Ascending aorta (tissue), 2 donors: ENCODE data around the gene ZNF280A. TPM values are rescaled to one million over a fixed set of nuclear protein-coding genes. Genes with fewer than 3 reads are reported as not detected.
"Not testable (repeated sequence)": the region's sequence is repeated elsewhere in the genome, so short reads cannot be mapped to it uniquely, and the experiment has no call there.

Source experiments
- DNase-seq, 2 donors: peaks; one replicate each; pipeline ENCODE4 v3.0.0-alpha.2; 2019; ENCODE audit warnings: low spot score in 2 of 2
- H3K27ac ChIP-seq, 2 donors: fragments of 200-600 bp; sonication (generic); one replicate each; pipeline ENCODE4 v1.5.1; 2016 to 2017; ENCODE audit warnings: mild to moderate bottlenecking in 1 of 2
- H3K27me3 ChIP-seq: fragments of 200-600 bp; sonication (generic); one replicate; pipeline ENCODE4 v1.5.1; 2017
- H3K36me3 ChIP-seq, 2 donors: fragments of 200-600 bp; sonication (generic); one replicate each; pipeline ENCODE4 v1.5.1; 2016
- H3K4me1 ChIP-seq, 2 donors: fragments of 200-600 bp; sonication (generic); one replicate each; pipeline ENCODE4 v1.5.1; 2016 to 2017; ENCODE audit warnings: mild to moderate bottlenecking in 1 of 2
- H3K4me3 ChIP-seq, 2 donors: fragments of 200-600 bp; sonication (generic); one replicate each; pipeline ENCODE4 v1.5.1; 2016 to 2017; ENCODE audit warnings: mild to moderate bottlenecking in 1 of 2
- H3K9me3 ChIP-seq, 2 donors: fragments of 200-600 bp; sonication (generic); one replicate each; pipeline ENCODE4 v1.5.1; 2016
- intact Hi-C: fragments of 100-400 bp; cut with DNase I; formaldehyde crosslinking; loops from one replicate; pipeline ENCODE4 v1.15.1; 2023
- total RNA-seq: library from RNA; depleted of rRNA; stranded (reverse); fragments of >200 nt; gene quantifications from one replicate; pipeline ENCODE4 v1.1.0, GENCODE V29; 2016
- TF ChIP-seq, protein P1 (sequence below), 3 experiments: fragments of 200-600 bp in 2 of 3; fragments of 450-650 bp in 1 of 3; sonication (generic) in 2 of 3; IDR thresholded peaks; one replicate each; pipeline ENCODE4 v1.5.1; 2016 to 2019; ENCODE audit warnings: antibody characterized with exemption in 3 of 3, mild to moderate bottlenecking in 1 of 3, moderate library complexity in 1 of 3

The ZNF280A gene
- total RNA-seq, 1 donor from 2014 or later: not detected

DNA sequence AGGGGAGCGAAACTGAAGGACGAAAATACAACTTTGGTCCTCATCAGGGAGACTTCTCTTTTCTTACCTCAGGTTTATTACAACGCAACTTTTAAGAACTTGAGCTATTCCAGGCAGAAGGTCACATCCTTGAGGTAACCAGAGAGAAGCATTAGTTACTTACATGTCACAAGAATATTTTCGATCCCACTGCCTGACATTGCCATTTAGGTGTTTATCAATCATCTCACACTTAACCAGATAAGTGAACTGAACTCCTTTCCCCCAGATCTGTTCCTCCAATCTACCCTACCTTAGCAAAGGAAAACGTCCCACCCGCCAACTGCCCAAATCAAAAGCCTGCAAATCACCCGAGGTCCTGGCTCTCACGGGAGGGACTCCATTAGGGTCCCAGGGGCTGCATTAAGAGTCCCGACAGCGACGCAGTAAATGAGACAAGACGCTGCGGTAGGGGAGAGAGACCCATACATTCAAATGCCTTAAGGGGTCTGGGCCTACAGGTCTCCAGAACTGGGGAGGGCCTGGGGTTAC, 12.3 kb downstream of the ZNF280A start:
- Histone ChIP-seq H3K9me3 (peaks cover 5 to 9% of the 10 kb centered on the region in 2 donors), H3K36me3 (no peaks in the 10 kb centered on the region), H3K4me3 (peak overlapping the region; percentile 37 to 47), H3K27ac (no peak overlapping the region), H3K4me1 (no peaks in the 10 kb centered on the region), H3K27me3 (no peaks in the 10 kb centered on the region)
- TF ChIP-seq, protein P1, sequence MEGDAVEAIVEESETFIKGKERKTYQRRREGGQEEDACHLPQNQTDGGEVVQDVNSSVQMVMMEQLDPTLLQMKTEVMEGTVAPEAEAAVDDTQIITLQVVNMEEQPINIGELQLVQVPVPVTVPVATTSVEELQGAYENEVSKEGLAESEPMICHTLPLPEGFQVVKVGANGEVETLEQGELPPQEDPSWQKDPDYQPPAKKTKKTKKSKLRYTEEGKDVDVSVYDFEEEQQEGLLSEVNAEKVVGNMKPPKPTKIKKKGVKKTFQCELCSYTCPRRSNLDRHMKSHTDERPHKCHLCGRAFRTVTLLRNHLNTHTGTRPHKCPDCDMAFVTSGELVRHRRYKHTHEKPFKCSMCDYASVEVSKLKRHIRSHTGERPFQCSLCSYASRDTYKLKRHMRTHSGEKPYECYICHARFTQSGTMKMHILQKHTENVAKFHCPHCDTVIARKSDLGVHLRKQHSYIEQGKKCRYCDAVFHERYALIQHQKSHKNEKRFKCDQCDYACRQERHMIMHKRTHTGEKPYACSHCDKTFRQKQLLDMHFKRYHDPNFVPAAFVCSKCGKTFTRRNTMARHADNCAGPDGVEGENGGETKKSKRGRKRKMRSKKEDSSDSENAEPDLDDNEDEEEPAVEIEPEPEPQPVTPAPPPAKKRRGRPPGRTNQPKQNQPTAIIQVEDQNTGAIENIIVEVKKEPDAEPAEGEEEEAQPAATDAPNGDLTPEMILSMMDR (IDR thresholded peaks at IDR 0.05): no peak
- intact Hi-C loops: no loop called here
- no peak for DNase-seq

DNA sequence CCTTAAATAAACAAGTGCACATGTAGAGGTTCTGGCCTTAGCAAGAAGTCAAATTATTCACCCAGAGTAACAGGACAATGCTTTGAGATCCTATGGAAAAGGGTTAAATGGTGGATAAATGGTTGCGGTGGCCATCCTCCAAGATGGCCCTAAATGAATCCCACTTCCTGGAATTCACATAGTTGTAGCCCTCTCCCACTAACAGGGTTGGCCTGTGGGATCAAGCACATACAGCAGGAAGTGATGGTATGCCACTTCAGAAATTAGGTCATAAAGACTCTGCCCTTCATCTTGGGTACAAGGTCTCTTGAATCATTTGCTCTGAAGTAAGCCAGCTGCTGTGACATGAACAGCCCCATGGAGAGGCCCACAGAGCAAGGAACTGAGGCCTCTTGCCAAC, 13.3 kb downstream of the ZNF280A start:
- intact Hi-C loops: no loop called here
- Histone ChIP-seq H3K4me3 (no peak overlapping the region), H3K4me1 (no peaks in the 10 kb centered on the region), H3K9me3 (peaks cover 5 to 9% of the 10 kb centered on the region in 2 donors), H3K36me3 (no peaks in the 10 kb centered on the region), H3K27ac (no peak overlapping the region), H3K27me3 (no peaks in the 10 kb centered on the region)
- DNase-seq: no peak
- TF ChIP-seq, protein P1 (IDR thresholded peaks at IDR 0.05): no peak

DNA sequence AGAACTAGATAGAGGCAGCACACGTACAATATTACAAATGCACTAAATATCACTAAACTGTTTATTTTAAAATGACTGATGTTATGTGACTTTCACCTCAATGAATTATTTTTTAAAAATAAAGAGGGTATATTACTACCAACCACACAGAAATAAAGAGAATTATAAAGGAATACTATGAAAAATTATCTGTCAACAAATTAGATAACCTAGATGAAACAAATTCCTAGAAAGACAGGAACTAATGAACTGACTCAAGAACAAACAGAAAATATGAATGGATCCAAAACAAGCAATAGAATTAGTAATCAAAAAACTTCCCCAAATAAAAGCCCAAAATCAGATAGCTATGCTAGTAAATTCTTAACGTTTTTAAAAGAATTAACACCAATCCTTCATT, 21.8 kb downstream of the ZNF280A start:
- Histone ChIP-seq H3K27ac (no peak overlapping the region), H3K4me3 (no peak overlapping the region), H3K27me3 (no peaks in the 10 kb centered on the region), H3K4me1 (no peaks in the 10 kb centered on the region), H3K36me3 (no peaks in the 10 kb centered on the region), H3K9me3 (no peaks in the 10 kb centered on the region)
- DNase-seq: no peak
- TF ChIP-seq, protein P1 (IDR thresholded peaks at IDR 0.05): no peak
- intact Hi-C loops: no loop called here

DNA sequence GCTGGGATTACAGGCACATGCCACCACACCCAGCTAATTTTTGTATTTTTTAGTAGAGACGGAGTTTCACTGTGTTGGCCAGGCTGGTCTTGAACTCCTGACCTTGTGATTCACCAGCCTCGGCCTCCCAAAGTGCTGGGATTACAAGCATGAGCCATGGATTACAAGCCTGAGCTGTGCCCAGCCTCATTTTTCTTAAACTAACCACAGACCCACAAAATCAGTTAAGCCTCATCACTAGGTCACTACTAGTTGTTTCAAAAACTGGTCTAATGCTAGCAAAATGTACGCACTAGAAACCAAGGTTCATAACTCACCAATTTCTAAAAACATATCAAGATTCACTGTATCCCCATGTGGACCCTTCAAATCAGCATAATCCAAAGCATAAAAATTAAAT, 28.5 kb downstream of the ZNF280A start:
- intact Hi-C loops, H3K27ac ChIP-seq, H3K9me3 ChIP-seq, H3K36me3 ChIP-seq, DNase-seq, H3K4me3 ChIP-seq, H3K4me1 ChIP-seq, H3K27me3 ChIP-seq: not testable (repeated sequence)

DNA sequence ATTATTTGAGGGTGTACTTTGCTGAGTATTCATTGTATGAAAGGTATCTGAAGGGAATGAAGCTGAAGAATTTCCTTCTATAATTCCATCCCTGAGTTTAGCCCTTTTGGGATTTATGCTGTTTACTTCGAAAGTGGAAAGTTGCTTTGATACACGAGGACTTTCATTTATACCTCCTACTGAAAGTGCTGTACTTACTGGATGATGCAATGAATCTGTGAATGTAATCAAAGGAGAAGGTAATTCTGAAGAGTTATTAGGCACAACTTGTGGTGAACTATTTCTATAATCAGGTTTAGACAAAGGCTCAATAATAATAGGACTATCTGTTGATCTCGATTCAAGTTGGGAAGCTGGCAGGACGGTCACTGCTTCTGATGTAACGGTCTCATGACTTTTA, 31.3 kb downstream of the ZNF280A start:
- intact Hi-C loops: no loop called here
- no peak for DNase-seq
- Histone ChIP-seq H3K4me3 (no peak overlapping the region), H3K36me3 (no peaks in the 10 kb centered on the region), H3K27ac (no peak overlapping the region), H3K9me3 (no peaks in the 10 kb centered on the region), H3K4me1 (no peaks in the 10 kb centered on the region), H3K27me3 (no peaks in the 10 kb centered on the region)
- TF ChIP-seq, protein P1 (IDR thresholded peaks at IDR 0.05): no peak

DNA sequence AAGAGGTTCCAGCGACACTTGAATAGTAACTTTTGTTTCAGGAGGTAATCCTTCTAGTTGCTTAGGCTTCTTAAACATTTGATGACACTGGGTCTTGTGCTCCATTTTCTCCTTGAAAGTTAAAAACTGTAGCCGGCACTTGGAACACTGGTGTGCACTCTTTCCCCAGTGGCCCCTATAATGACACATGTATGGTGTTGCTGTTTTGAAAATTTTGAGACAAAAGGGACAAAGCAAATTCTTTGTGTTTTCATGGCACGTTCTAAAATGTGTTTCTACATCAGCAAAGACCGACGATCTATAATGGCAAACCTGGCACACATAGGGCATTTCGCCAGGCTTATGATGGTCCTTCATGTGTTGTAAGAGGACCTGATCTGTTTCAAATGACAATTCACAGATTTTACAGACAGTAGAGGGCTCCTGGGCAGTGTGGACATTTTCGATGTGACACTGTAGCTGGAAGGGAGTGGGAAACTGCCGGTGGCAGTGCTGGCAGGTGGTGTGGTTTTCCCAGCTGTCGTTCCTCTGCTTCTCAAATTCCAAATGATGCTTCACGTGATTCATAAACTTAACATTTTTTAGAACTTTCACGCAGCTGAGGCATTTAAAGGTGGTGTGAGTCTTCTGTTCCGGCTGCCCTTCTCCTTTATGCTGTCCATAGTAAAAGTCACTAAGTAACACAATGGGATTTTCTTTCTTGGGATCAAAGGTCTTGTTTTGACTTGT, 32.0 kb downstream of the ZNF280A start:
- H3K27ac ChIP-seq: no peak overlapping the region
- no peaks in the 10 kb centered on the region for H3K36me3 ChIP-seq
- DNase-seq: no peak
- H3K9me3 ChIP-seq: no peaks in the 10 kb centered on the region
- no peaks in the 10 kb centered on the region for H3K4me1 ChIP-seq
- intact Hi-C loops: no loop called here
- no peaks in the 10 kb centered on the region for H3K27me3 ChIP-seq
- TF ChIP-seq, protein P1 (IDR thresholded peaks at IDR 0.05): no peak
- H3K4me3 ChIP-seq: no peak overlapping the region
